Measurements from ENCODE around the gene LRRC27. TPM values are rescaled to one million over a fixed set of nuclear protein-coding genes. Genes with fewer than 3 reads are reported as not detected.
"Not testable (repeated sequence)": the region's sequence is repeated elsewhere in the genome, so short reads cannot be mapped to it uniquely, and the experiment has no call there.

LRRC27 gene
- polyA plus RNA-seq, 2 of the 4 experiments (the other 2 are of a cell fraction), result 6.5 to 6.9 TPM

DNA sequence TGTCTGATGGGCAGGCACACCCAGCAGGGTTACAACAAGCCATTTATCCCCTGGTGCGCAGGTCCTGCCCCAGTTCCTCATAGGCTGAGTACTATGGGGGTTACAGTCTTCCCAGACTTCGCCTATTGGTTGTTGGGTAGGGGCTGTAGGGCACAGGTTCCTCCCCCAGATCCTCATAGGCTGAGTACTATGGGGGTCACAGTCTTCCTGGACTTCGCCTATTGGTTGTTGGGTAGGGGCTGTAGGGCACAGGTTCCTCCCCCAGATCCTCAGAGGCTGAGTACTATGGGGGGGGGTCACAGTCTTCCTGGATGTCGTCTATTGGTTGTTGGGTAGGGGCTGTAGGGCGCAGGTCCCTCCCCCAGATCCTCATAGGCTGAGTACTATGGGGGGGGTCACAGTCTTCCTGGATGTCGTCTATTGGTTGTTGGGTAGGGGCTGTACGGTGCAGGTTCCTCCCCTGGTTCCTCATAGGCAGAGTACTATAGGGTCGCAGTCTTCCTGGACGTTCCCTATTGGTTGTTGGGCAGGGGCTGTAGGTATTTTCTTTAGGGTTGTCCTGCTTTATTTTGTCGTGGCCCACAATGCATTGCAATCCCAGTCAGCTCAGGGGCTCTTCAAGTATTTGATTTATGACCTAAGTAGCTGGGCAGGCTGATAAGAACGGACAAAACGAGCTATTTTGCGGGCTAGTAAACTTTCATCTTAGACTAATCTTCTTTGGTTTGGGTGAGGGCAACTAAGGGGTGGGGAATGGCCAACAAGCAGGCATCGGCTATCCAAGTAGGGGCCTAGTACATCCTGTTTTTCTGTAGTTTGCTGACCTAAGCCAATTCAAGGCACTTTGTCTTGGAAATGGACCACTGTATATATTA, 3.4 kb downstream of the LRRC27 start:
- no peak overlapping the region for H3K27ac ChIP-seq
- H3K4me1 ChIP-seq, result peaks cover 6% of the 10 kb centered on the region
- ChIA-PET CTCF (interaction anchor here (1.3 kb wide), 1 partner anchor 18 kb away, joined by 4 read pairs; no protein-coding TSS in a partner anchor), POLR2A (no interaction called here)
- ATAC-seq, result no peak
- no peak overlapping the region for H3K4me2 ChIP-seq
- FAIRE-seq, result no peak
- no peak overlapping the region for H3K4me3 ChIP-seq
- WGBS (ENCODE audit: missing lambda C conversion rate), result 83% methylated on average over 12 of the region's 14 CpGs
- DNase-seq (ENCODE audit: low read depth in 1 of 2, low spot score in 1 of 2), result peak in 1 of 2 experiments; percentile 16
- no peak for TF ChIP-seq HOXB13 (CRISPR knock-in tag; IDR thresholded peaks at IDR 0.05; ENCODE audit: low read depth)
- TF ChIP-seq MAFK (IDR thresholded peaks at IDR 0.05; ENCODE audit: partially characterized antibody), result peak; percentile 46
- no peaks in the 10 kb centered on the region for H3K9me3 ChIP-seq

DNA sequence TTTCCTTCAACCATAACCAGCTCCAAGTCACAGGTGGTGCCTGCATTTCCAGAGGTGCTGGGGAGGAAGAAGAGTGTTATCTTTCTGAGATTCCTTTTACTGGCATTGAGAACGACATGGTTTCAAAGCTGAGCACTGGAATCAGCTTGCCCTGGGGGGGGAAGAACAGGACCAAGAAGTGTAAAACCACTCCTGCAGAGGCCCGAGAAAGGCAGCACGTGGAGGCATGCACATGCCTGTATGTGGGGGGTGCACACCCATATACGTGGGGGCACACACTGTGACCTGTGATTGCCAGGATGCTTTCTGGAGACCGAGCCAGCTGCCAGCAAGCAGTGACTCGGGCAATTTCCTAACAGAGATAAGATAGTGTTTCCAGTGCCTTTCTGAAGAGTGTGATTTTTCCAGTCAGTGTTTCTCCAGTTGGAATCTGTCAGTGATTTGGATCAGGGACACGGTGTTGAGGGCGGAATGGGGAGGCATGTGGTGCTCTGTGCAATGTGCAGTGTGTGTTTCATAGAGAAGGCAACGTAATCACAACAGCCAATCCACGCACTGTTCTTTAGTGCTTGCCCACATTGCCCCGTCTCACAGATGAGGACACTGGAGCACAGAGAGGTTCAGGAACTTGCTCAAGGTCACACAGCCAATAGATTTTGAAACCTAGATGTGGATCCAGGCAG, 4.2 kb downstream of the LRRC27 start:
- Histone ChIP-seq H3K4me3 (no peak overlapping the region), H3K4me1 (peaks cover 6% of the 10 kb centered on the region), H3K9me3 (no peaks in the 10 kb centered on the region), H3K27ac (no peak overlapping the region), H3K4me2 (no peak overlapping the region)
- 78% methylated on average over 11 of the region's 11 CpGs for WGBS (ENCODE audit: missing lambda C conversion rate)
- ATAC-seq, result no peak
- POLR2A ChIA-PET, result no interaction called here
- TF ChIP-seq, protein P1, sequence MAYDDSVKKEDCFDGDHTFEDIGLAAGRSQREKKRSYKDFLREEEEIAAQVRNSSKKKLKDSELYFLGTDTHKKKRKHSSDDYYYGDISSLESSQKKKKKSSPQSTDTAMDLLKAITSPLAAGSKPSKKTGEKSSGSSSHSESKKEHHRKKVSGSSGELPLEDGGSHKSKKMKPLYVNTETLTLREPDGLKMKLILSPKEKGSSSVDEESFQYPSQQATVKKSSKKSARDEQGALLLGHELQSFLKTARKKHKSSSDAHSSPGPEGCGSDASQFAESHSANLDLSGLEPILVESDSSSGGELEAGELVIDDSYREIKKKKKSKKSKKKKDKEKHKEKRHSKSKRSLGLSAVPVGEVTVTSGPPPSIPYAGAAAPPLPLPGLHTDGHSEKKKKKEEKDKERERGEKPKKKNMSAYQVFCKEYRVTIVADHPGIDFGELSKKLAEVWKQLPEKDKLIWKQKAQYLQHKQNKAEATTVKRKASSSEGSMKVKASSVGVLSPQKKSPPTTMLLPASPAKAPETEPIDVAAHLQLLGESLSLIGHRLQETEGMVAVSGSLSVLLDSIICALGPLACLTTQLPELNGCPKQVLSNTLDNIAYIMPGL (CRISPR knock-in tag; IDR thresholded peaks at IDR 0.05; ENCODE audit: borderline replicate concordance), result no peak
- peak; percentile 73 for TF ChIP-seq ZFP36 (IDR thresholded peaks at IDR 0.05; ENCODE audit: borderline replicate concordance, partially characterized antibody)
- no peak for FAIRE-seq
- CTCF ChIA-PET, result interaction anchor here (1.3 kb wide), 1 partner anchor 17 kb away, joined by 4 read pairs; no protein-coding TSS in a partner anchor
- no peak for DNase-seq (ENCODE audit: low read depth in 1 of 2, low spot score in 1 of 2)

DNA sequence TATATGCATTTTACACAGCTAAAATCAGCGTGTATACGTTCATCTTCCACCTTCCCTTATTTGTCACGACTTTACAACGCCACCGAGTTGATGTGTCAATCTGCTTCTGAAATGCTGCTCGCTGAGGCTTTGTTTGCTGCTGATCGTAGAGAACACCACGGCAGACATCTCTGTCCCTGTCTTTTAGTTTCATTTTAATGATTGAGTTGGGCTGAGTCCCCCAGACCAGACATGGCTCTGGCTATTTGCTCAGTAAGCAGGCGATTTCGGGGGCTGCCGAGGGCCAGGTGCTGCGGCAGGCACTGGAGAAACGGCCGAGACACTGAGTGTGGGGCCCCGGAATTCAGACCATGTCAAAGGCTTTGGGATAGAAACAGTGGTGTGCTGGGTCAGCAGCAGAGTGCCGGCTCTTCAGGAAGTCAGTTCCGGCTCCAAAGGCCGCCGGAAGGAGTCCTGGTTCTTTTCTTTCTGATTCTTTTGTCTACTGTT, 5.0 kb downstream of the LRRC27 start:
- ChIA-PET CTCF (interaction anchor here (1.4 kb wide), 1 partner anchor 14 kb away, joined by 7 read pairs; no protein-coding TSS in a partner anchor), POLR2A (interaction anchor here (0.6 kb wide), 2 partner anchors 17 to 29 kb away, joined by 3 to 5 read pairs; partner anchors contain the start of gene STK32C)
- Histone ChIP-seq H3K27ac (no peak overlapping the region), H3K4me2 (no peak overlapping the region), H3K4me1 (peaks cover 6% of the 10 kb centered on the region), H3K4me3 (no peak overlapping the region), H3K9me3 (no peaks in the 10 kb centered on the region)
- ATAC-seq (no peak), DNase-seq (ENCODE audit: low read depth in 1 of 2, low spot score in 1 of 2) (no peak), FAIRE-seq (no peak)
- TF ChIP-seq HOXB5 (CRISPR knock-in tag; IDR thresholded peaks at IDR 0.05) (no peak), HOXA7 (CRISPR knock-in tag; IDR thresholded peaks at IDR 0.05) (no peak), NPAS2 (CRISPR knock-in tag; IDR thresholded peaks at IDR 0.05; ENCODE audit: borderline replicate concordance) (no peak), CBX2 (IDR thresholded peaks at IDR 0.05; ENCODE audit: borderline replicate concordance, low read depth) (no peak), ESRRA (IDR thresholded peaks at IDR 0.05; ENCODE audit: borderline replicate concordance, low read length) (no peak), ZSCAN20 (CRISPR knock-in tag; IDR thresholded peaks at IDR 0.05) (no peak), CHD2 (IDR thresholded peaks at IDR 0.05; ENCODE audit: low read length, partially characterized antibody) (no peak), SREBF2 (IDR thresholded peaks at IDR 0.05) (no peak), HDAC2 (IDR thresholded peaks at IDR 0.05) (no peak)
- TF ChIP-seq, protein P2, sequence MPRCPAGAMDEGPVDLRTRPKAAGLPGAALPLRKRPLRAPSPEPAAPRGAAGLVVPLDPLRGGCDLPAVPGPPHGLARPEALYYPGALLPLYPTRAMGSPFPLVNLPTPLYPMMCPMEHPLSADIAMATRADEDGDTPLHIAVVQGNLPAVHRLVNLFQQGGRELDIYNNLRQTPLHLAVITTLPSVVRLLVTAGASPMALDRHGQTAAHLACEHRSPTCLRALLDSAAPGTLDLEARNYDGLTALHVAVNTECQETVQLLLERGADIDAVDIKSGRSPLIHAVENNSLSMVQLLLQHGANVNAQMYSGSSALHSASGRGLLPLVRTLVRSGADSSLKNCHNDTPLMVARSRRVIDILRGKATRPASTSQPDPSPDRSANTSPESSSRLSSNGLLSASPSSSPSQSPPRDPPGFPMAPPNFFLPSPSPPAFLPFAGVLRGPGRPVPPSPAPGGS (IDR thresholded peaks at IDR 0.05), result no peak
- WGBS (ENCODE audit: missing lambda C conversion rate), result 84% methylated on average over 19 of the region's 19 CpGs

DNA sequence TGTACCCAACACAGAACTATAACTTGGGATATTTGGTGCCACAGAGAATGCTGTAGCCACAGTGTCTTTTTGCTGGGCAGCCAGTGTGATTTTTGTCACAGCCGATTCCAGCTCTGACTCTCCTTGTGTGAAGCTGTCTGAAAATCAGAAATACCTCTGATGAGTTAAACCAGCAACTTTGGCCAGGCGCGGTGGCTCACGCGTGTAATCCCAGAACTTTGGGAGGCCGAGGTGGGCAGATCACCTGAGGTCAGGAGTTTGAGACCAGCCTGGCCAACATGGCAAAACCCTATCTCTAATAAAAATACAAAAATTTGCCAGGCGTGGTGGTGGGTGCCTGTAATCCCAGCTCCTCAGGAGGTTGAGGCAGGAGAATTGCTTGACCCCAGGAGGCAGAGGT, 5.9 kb downstream of the LRRC27 start:
- H3K27ac ChIP-seq; POLR2A ChIA-PET; H3K4me2 ChIP-seq; H3K9me3 ChIP-seq; DNase-seq (ENCODE audit: low read depth in 1 of 2, low spot score in 1 of 2); ATAC-seq; H3K4me3 ChIP-seq; H3K4me1 ChIP-seq; FAIRE-seq: not testable (repeated sequence)
- 84% methylated on average over 7 of the region's 7 CpGs for WGBS (ENCODE audit: missing lambda C conversion rate)
- CTCF ChIA-PET, result interaction anchor here (0.6 to 1.9 kb wide), 4 partner anchors 13 to 52 kb away, joined by 3 to 7 read pairs (median 5); no protein-coding TSS in a partner anchor
